Loucy (cell line): ENCODE measurements around the gene AGBL4.

ENCODE experiments used
- CTCF ChIP-seq: fragments of 200-600 bp; sonication (generic); conservative IDR thresholded peaks from 2 replicates; pipeline ENCODE4 v1.5.1; 2014; ENCODE audit warnings: mild to moderate bottlenecking, antibody characterized with exemption, low read length
- EZH2phosphoT487 ChIP-seq: fragments of 200-600 bp; IDR thresholded peaks from 2 replicates; pipeline ENCODE4 v1.6.1; 2018; ENCODE audit warnings: antibody characterized with exemption, mild to moderate bottlenecking, moderate library complexity, borderline replicate concordance

DNA sequence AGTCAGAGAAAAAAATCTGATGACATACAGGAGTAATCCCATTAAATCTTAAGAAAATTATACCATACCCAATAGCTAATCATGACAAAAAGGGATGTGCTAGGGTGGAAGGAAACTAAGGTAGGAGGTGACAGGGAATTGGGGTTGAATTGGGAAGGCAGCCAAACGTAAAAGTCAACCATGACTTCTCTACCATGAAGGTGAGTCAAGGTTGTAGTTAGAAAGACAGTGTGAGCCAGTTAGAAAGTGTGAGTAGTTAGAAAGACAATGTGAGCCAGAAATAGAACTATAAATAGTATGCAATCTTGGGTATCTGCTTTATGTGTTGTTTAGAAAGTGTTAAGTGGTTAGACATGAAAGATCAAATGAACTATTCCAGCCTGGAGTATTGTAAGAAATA, 556.8 kb downstream of the AGBL4 start:
- TF ChIP-seq CTCF, result no peak
- no peak for TF ChIP-seq EZH2phosphoT487
